Measurements from ENCODE around the gene BMPR2. TPM values are rescaled to one million over a fixed set of nuclear protein-coding genes. Genes with fewer than 3 reads are reported as not detected.
"Not testable (repeated sequence)": the region's sequence is repeated elsewhere in the genome, so short reads cannot be mapped to it uniquely, and the experiment has no call there.

Gene BMPR2
- total RNA-seq, 2 donors from 2014 or later, result 9.7 to 9.9 TPM

DNA sequence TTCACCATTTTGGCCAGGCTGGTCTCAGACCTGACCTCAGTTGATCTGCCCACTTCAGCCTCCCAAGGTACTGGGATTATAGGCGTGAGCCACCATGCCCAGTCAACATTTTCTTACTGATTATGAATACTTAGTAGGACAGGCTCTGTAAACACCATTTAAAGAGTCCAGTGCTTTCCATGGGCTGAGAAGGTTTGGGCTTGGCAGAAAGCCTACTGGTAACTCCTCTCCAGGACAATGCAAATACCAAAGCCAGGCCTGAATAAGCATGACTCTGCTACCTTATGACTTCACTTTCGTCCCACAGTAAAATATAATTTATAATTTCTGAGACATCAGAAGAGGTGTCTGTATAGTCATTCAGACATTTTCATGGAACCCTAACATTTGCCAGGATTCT, 198.4 kb downstream of the BMPR2 start:
- ATAC-seq (replicated peaks in 1 of 2) (no peak), DNase-seq (no peak)
- Mint-ChIP-seq H3K4me1 (ENCODE audit: low read depth) (no peaks in the 10 kb centered on the region), H3K9me3 (no peaks in the 10 kb centered on the region), H3K36me3 (ENCODE audit: insufficient read depth in 2 of 2) (no peaks in the 10 kb centered on the region), H3K4me3 (no peak overlapping the region), H3K27ac (no peak overlapping the region), H3K27me3 (ENCODE audit: low read depth) (no peaks in the 10 kb centered on the region)

DNA sequence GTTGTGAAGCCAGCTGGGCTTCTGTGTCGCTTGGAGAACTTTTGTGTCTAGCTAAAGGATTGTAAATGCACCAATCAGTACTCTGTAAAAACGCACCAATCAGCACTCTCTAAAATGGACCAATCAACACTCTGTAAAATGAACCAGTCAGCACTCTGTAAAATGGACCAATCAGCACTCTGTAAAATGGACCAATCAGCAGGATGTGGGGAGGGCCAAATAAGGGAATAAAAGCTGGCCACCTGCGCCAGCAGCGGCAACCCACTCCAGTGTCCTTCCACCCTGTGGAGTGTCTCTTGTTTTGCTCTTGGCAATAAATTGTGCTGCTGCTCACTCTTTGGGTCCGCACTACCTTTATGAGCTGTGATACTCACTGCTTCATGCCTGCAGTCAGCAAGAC, 199.1 kb downstream of the BMPR2 start:
- not testable (repeated sequence) for H3K36me3 Mint-ChIP-seq (ENCODE audit: insufficient read depth in 2 of 2); H3K27me3 Mint-ChIP-seq (ENCODE audit: low read depth); H3K4me1 Mint-ChIP-seq (ENCODE audit: low read depth); H3K4me3 Mint-ChIP-seq; DNase-seq; ATAC-seq (replicated peaks in 1 of 2); H3K27ac Mint-ChIP-seq; H3K9me3 Mint-ChIP-seq

DNA sequence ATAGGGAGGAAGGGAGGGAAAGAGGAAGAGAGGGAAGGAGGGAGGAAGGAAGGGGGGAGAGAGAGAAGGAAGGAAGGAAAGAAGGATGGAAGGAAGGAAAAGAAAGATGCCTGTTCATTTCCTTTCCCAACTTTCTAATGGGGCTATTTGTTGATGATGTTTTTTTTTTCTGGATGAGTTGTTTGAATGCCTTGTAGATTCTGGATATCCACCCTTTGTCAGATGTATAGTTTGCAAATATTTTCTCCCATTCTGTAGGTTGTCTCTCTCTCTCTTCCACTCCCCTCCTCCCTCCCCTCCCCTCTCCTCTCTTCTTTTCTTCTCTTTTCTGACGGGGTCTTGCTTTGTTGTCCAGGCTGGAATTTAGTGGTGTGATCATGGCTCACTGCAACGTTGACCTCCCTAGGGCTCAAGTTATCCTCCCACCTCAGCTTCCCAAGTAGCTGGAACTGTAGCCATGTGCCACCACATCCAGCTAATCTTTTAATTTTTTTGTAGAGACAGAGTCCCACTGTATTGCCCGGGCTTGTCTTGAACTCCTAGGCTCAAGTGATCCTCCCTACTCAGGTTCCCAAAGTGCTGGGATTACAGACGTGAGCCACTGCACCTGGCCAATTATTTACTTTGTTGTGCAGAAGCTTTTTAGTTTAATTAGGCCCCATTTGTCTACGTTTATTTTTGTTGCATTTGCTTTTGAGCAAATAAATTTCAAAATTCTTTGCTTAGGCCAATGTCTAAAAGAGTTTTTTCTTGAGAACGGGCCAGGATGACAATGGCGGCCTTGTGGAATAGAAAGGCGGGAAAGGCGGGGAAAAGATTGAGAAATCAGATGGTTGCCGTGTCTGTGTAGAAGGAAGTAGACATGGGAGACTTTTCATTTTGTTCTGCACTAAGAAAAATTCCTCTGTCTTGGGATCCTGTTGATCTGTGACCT, 201.4 kb downstream of the BMPR2 start:
- ATAC-seq (replicated peaks in 1 of 2), result no peak
- H3K36me3 Mint-ChIP-seq (ENCODE audit: insufficient read depth in 2 of 2), result no peaks in the 10 kb centered on the region
- H3K27me3 Mint-ChIP-seq (ENCODE audit: low read depth), result no peaks in the 10 kb centered on the region
- DNase-seq, result no peak
- no peaks in the 10 kb centered on the region for H3K4me1 Mint-ChIP-seq (ENCODE audit: low read depth)
- no peak overlapping the region for H3K4me3 Mint-ChIP-seq
- no peak overlapping the region for H3K27ac Mint-ChIP-seq
- H3K9me3 Mint-ChIP-seq, result no peaks in the 10 kb centered on the region

DNA sequence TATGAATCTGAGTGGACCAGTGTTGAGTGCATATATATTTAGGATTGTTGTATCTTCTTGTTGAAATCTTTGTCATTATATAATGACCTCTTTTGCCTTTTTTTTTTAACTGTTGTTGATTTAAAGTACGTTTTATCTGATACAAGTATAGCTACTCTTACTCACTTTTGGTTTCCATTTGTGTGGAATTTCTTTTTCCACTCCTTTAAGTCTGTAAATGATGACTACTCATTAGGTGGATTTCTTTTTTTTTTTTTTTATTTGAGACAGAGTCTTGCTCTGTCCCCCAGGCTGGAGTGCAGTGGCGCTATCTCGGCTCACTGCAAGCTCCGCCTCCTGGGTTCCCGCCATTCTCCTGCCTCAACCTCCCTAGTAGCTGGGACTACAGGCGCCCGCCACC, 206.7 kb downstream of the BMPR2 start:
- peaks cover 14% of the 10 kb centered on the region for H3K4me1 Mint-ChIP-seq (ENCODE audit: low read depth)
- H3K4me3 Mint-ChIP-seq; H3K27ac Mint-ChIP-seq; H3K27me3 Mint-ChIP-seq (ENCODE audit: low read depth); DNase-seq; ATAC-seq (replicated peaks in 1 of 2); H3K36me3 Mint-ChIP-seq (ENCODE audit: insufficient read depth in 2 of 2); H3K9me3 Mint-ChIP-seq: not testable (repeated sequence)

DNA sequence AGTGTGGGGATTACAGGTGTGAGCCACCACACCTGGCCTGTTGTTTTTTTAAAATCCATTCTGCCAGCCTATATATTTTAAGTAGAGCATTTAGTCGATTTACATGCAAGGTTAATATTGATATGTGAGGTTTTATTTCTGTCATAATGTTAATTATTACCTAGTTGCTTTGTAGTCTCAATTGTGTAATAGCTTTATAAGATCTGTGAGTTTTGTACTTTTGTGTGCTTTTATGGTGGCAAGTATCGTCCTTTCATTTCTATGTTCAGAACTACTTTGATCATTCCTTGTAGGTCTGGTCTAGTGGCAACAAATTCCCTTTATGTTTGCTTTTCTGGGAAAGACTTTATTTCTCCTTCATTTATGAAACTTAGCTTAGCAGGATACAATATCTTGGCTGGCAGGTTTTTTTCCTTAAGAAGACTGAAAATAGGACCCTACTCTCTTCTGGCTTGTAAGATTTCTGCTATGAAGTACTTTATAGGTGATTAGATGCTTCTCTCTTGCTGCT, 207.6 kb downstream of the BMPR2 start:
- no peak overlapping the region for H3K4me3 Mint-ChIP-seq
- no peak overlapping the region for H3K27ac Mint-ChIP-seq
- H3K27me3 Mint-ChIP-seq (ENCODE audit: low read depth), result no peaks in the 10 kb centered on the region
- no peak for DNase-seq
- H3K9me3 Mint-ChIP-seq, result no peaks in the 10 kb centered on the region
- no peaks in the 10 kb centered on the region for H3K36me3 Mint-ChIP-seq (ENCODE audit: insufficient read depth in 2 of 2)
- no peak for ATAC-seq (replicated peaks in 1 of 2)
- H3K4me1 Mint-ChIP-seq (ENCODE audit: low read depth), result peaks cover 20% of the 10 kb centered on the region

DNA sequence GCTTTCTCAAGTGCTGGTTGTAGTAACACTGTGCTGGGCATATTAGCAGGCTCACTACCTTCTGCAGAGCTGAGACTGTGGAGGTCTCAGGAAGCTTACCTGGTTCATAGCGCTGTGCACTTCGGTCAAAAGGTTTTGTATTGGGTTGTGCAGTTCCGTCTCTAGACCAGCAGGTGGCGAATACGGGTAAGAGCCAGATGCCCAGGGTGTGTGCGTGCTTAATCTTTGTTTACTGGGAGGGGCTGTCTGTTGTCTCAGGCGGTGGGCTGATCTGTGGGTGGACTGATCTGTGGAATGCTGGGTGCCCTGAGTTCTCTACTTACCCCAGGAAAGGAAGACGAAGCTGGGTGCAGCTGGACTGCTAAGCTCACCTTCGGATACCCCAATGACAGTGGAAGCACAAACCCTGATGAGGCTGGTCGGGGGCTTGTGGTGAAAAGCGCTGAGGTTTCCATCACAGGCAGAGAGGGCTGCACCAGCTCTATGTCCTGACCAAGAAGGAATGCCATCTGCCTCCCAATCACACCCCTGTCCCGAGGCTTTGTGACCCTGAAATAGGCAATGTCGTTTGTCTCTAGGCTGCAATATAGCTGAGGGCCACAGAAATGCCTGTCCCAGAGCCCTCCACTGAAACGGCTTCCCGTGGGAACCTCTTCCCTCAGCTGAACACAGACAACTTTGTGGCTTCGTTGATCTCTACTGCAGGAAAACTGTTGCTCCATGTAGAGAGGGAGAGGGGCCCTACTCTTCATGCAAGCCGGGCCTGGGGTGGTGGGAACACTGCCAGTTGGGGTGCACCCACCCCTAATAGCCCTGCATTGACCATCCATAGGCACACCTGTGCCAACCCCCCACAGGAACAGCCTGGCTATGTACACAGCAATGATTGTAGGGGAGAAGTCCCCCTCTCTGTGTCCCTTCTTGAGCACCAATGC, 212.8 kb downstream of the BMPR2 start:
- H3K4me3 Mint-ChIP-seq, result peak overlapping the region; percentile 50 to 60
- no peaks in the 10 kb centered on the region for H3K9me3 Mint-ChIP-seq
- no peaks in the 10 kb centered on the region for H3K27me3 Mint-ChIP-seq (ENCODE audit: low read depth)
- H3K4me1 Mint-ChIP-seq (ENCODE audit: low read depth), result peaks cover 14% of the 10 kb centered on the region
- DNase-seq (peak; percentile 69 to 74), ATAC-seq (replicated peaks in 1 of 2) (peak; percentile 93 to 95)
- no peaks in the 10 kb centered on the region for H3K36me3 Mint-ChIP-seq (ENCODE audit: insufficient read depth in 2 of 2)
- no peak overlapping the region for H3K27ac Mint-ChIP-seq

DNA sequence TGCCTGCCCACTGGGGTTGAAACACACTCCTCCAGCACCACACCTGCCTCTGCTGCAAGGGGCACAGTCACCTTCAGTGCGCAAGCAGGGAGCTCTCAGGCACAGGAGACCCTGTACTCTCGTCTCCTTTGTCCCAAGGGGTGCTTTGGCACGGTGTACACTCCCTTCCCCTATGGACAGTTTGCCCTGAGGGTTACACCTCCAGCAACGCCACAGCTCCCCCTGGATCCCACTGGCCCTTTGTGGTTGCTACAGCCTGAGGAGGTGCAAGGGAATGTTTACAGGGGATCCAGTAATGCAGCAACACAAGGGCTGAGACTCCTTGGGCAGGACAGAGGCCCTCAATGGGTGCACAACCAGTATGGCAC, 213.4 kb downstream of the BMPR2 start:
- ATAC-seq (replicated peaks in 1 of 2), result no peak
- Mint-ChIP-seq H3K27me3 (ENCODE audit: low read depth) (no peaks in the 10 kb centered on the region), H3K27ac (no peak overlapping the region), H3K9me3 (no peaks in the 10 kb centered on the region), H3K4me1 (ENCODE audit: low read depth) (peaks cover 14% of the 10 kb centered on the region), H3K4me3 (no peak overlapping the region), H3K36me3 (ENCODE audit: insufficient read depth in 2 of 2) (no peaks in the 10 kb centered on the region)
- DNase-seq, result no peak

DNA sequence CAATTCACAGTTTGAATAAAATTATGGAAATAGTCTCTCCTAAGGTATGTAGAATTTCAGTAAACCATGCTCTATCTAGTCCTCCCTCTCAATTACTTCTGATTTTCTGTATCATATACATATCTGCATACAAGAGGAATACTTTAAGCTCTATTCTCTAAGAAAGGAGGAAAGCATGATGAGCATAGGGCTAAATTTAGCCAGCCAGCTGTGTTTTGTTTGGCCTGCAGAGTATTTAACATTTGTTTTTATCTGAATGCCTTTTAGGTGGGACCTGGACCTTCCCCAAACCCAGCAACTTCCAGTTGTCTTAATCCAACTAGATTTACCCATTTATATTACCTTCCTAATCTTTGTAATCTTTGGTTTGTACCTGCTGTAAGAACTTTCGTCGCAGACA, 216.4 kb downstream of the BMPR2 start:
- H3K4me3 Mint-ChIP-seq, result no peak overlapping the region
- DNase-seq, result no peak
- H3K27ac Mint-ChIP-seq, result no peak overlapping the region
- H3K27me3 Mint-ChIP-seq (ENCODE audit: low read depth), result no peaks in the 10 kb centered on the region
- H3K36me3 Mint-ChIP-seq (ENCODE audit: insufficient read depth in 2 of 2), result no peaks in the 10 kb centered on the region
- no peaks in the 10 kb centered on the region for H3K9me3 Mint-ChIP-seq
- peaks cover 21% of the 10 kb centered on the region for H3K4me1 Mint-ChIP-seq (ENCODE audit: low read depth)
- ATAC-seq (replicated peaks in 1 of 2), result no peak

DNA sequence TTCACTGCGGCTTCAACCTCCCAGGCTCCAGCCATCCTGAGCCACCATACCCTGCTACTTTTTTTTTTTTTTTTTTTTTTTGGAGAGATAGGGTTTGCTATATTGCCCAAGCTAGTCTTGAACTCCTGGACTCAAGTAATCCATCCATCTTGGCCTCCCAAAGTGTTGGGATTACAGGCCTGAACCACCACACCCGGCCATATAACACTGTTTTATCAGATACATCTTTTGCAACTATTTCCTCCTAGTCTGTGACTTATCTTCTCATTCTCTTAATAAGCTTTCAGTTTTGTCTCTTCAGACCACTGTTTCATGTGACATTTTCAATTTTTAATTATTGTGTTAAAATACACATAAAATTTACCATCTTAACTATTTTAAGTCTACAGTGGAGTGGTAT, 223.0 kb downstream of the BMPR2 start:
- no peaks in the 10 kb centered on the region for H3K27me3 Mint-ChIP-seq (ENCODE audit: low read depth)
- peaks cover 23% of the 10 kb centered on the region for H3K4me1 Mint-ChIP-seq (ENCODE audit: low read depth)
- no peaks in the 10 kb centered on the region for H3K9me3 Mint-ChIP-seq
- H3K36me3 Mint-ChIP-seq (ENCODE audit: insufficient read depth in 2 of 2), result no peaks in the 10 kb centered on the region
- DNase-seq (no peak), ATAC-seq (replicated peaks in 1 of 2) (no peak)
- H3K27ac Mint-ChIP-seq, result no peak overlapping the region
- no peak overlapping the region for H3K4me3 Mint-ChIP-seq

DNA sequence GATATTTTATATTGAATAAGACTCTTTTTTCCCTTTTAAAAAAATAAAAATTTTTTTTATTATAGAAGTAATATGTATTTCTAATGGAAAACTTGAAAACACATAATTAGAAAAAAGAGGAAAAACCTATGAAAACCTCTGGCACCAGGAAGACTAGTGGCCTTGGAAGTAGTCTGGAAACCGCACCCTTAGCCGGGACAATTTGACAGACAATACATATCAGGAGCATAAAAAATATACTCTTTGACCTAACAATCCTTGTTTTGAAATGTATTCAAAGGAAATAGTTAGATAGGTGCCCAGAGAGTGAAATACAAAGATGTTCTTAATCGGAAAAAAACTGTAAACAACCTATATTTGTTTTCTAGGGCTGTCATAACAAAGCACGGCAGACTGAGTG, 223.8 kb downstream of the BMPR2 start:
- no peaks in the 10 kb centered on the region for H3K27me3 Mint-ChIP-seq (ENCODE audit: low read depth)
- DNase-seq (no peak), ATAC-seq (replicated peaks in 1 of 2) (no peak)
- no peaks in the 10 kb centered on the region for H3K36me3 Mint-ChIP-seq (ENCODE audit: insufficient read depth in 2 of 2)
- no peak overlapping the region for H3K4me3 Mint-ChIP-seq
- no peaks in the 10 kb centered on the region for H3K9me3 Mint-ChIP-seq
- H3K4me1 Mint-ChIP-seq (ENCODE audit: low read depth), result peaks cover 28% of the 10 kb centered on the region
- no peak overlapping the region for H3K27ac Mint-ChIP-seq

DNA sequence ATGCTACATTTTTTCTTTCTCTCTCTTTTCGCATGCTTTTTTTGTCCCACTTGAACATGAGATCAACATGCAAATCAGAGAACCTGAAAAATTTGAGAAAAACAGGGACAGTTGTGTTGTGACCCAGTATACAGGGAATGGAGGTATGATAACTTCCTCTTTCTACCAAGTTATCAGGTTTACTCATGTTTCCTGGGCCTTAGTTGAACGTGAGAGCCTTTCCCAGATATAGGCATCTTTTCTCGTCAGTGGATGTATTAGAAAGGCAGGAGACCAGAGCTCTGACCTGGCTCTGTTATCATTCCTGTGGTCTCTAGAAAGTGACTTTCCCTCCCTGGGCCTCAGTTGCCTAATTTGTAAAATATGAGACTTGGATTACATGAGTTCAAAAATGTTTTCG, 228.6 kb downstream of the BMPR2 start:
- no peak for ATAC-seq (replicated peaks in 1 of 2)
- Mint-ChIP-seq H3K36me3 (ENCODE audit: insufficient read depth in 2 of 2) (peaks cover 0 to 1% of the 10 kb centered on the region in 2 donors), H3K4me3 (no peak overlapping the region), H3K9me3 (no peaks in the 10 kb centered on the region), H3K27ac (no peak overlapping the region), H3K27me3 (ENCODE audit: low read depth) (no peaks in the 10 kb centered on the region), H3K4me1 (ENCODE audit: low read depth) (peaks cover 32% of the 10 kb centered on the region)
- DNase-seq, result no peak

DNA sequence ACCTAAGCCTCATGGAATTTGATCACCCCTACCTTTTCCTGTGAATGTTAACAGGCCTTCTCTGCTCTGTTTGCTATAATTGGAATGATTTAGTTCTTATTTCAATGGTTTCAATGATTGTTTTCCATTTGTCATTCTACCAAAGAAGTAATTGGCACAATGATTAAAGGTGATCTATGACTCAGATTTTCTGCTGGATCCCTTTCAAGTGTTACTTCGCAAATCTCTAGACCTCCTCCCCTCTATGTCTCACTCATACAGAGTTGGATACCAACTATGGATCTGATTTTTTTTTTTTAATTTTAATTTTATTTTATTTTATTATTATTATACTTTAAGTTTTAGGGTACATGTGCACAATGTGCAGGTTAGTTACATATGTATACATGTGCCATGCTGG, 229.0 kb downstream of the BMPR2 start:
- Mint-ChIP-seq H3K4me1 (ENCODE audit: low read depth) (peaks cover 37% of the 10 kb centered on the region), H3K4me3 (no peak overlapping the region), H3K9me3 (no peaks in the 10 kb centered on the region), H3K27ac (no peak overlapping the region), H3K36me3 (ENCODE audit: insufficient read depth in 2 of 2) (peaks cover 0 to 1% of the 10 kb centered on the region in 2 donors), H3K27me3 (ENCODE audit: low read depth) (no peaks in the 10 kb centered on the region)
- ATAC-seq (replicated peaks in 1 of 2) (no peak), DNase-seq (no peak)

DNA sequence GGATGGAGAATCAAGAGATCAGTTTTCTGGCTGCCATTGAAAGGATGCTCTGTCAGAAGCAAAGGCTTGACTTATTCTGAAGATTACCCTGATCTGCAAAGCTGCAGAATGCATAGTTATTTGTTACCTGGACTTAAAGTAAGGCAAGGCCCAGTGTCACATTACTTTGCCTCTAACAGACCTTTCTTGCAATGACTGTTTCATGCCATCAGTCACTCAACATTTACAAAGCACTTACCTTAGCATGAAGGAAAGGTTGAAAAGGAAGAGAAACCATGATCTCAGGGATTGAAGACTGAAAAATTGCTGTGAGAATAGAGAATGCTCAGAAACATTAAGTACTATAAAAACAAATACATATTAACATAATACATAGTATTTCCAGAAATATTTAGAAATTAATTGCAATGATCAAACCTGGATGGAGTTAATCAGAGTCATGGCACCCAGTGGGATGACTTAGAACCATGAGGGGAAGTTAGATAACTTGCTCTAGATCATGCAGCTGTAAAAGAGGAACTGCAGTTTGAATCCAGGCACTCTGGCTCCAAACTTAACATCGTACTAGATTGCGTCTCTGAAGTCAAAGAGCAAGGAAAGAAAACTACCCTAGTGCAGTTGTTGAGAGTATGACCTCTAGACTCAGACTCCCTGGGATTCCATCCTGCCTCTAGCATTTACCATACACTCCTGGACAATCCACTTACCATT, 232.2 kb downstream of the BMPR2 start:
- no peak for DNase-seq
- Mint-ChIP-seq H3K4me1 (ENCODE audit: low read depth) (peaks cover 29% of the 10 kb centered on the region), H3K36me3 (ENCODE audit: insufficient read depth in 2 of 2) (peaks cover 0 to 1% of the 10 kb centered on the region in 2 donors), H3K9me3 (no peaks in the 10 kb centered on the region), H3K4me3 (no peak overlapping the region), H3K27me3 (ENCODE audit: low read depth) (no peaks in the 10 kb centered on the region), H3K27ac (no peak overlapping the region)
- no peak for ATAC-seq (replicated peaks in 1 of 2)

Data from activated T-cell treated with anti-CD3 and anti-CD28 coated beads, Interleukin-2, amount 50 U/mL, for 72 hours (primary cell).